Stimulated activated CD4-positive, alpha-beta T cell treated with anti-CD3 and anti-CD28 coated beads, Interleukin-4, amount 100 ng/mL, for 48 hours (primary cell): ENCODE results near the gene BTN3A1.

ENCODE experiments used
- DNase-seq, 2 donors: peaks; one replicate each; pipeline ENCODE4 v3.0.0-alpha.2; 2020; ENCODE audit warnings: low read depth in 2 of 2

Gene BTN3A1

DNA sequence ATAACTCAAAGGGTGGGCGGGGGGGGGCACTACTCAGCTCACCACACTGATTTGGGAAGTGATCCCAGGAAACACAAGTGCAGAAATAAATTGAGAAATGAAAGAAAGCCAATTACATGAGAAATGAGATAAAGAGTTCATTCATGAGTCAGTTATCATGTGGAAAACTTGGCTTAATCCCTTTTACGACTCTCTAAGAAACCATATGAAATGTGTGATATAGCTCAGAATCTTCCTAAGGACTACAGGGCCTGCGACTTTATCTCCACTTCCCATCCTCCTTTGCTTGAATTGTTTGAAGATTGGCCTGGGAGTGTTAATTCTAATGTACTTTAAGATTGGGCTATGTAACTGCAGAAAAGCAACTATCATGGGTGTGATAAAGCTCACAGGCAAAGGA, 22.8 kb upstream of the BTN3A1 start:
- no peak for DNase-seq

DNA sequence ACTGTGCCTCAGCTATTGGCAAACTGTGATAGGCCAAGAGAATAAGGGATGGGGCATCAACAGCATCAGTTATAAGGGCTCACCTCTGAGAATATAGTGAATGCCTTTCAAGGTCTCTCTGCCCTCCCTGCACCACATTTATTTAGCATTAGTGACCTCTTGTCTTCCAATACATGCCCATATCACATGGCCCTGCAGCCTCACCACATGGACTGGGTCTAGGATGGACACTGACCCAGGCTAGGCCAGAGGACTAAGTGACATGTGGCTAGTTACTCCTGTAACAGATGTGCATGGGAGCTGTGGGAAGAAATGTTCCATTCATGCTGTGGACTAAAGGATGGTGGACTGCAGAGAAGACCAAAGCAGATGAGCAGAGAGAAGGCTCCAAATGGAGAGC, 22.3 kb upstream of the BTN3A1 start:
- DNase-seq = no peak

DNA sequence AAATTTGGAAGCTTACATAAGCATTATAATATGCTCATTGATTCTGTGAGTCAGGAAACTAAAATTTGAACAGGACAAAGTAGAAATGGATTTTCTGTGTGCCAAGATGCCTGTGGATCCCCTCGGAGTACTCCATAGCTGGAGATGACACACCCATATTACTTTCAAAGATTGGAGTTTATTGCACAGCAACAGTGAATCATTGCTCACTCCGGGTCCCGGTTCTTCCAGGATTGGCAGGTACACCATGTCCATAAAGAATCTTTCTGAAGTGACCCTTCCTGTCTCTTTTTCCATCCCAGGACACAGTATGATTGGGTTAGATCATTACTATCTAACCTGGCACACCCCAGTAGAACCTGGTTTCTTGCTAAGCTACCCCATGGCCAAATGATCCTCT, 21.8 kb upstream of the BTN3A1 start:
- no peak for DNase-seq

DNA sequence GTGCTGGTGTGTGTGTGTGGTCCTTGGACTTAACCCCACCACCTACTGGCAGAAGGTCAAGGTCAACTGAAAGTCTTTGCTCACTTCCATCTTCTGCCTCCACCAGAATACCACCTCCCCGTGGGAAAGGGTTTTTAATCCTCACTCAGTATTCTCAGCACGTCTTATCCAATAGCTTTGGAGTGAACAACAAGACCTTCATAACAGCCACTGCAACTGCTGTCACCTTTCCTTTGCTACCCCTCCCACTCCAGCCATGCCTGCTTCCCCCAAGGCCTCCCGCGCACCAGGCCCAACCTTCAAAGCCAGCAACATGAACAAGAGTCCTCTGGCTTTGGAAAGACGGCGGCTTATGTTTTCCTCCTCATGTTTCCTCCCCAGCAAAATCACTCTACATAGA, 20.0 kb upstream of the BTN3A1 start:
- DNase-seq = no peak

DNA sequence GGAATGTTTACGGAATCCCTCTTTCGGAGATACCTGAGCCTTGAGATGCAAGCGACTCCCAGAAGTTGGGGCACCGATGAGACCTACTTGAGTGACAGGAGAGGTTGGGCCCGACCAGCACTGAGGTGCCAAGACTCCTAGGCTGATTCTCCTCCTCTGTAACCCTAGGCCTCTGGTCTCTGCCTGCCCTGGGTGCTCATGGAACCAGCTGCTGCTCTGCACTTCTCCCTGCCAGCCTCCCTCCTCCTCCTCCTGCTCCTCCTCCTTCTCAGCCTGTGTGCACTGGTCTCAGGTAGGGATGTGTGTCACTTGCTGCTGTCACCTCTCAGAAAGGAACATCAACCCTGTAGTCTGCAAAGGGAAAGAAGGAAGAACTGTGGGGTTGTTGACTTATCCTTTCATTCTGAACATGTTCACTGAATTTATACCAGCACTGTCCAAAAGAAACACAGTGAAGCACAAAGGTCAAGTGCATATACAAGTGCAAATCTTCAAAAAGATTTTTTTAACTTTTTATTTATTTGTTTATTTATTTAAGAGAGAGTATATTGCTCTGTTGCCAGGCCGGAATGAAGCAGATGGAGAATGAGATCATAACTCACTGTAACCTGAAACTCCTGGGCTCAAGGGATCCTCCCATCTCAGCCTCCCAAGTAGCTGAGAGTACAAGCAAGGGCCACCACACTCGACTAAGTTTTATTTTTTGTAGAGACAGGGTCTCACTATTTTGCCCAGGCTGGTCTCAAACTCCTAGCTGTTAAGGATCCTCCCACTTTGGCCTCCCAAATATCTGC, 18.3 kb upstream of the BTN3A1 start:
- no peak for DNase-seq

DNA sequence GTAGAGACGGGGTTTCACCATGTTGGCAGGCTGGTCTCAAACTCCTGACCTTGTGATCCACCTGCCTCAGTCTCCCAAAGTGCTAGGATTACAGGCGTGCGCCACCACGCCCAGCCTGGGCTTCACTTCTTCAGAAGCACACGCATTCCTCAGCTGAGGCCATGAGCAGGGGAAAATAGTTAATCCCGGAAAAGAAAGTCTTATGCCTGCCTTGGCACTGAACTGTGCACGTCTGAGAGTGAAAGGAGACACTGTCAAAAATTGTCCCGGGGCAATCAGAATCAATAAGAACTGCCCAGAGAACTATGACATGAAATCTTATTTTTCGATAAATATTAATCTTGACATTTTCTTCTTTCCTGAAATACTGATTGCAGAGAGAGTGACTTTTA, 16.3 kb upstream of the BTN3A1 start:
- DNase-seq = no peak

DNA sequence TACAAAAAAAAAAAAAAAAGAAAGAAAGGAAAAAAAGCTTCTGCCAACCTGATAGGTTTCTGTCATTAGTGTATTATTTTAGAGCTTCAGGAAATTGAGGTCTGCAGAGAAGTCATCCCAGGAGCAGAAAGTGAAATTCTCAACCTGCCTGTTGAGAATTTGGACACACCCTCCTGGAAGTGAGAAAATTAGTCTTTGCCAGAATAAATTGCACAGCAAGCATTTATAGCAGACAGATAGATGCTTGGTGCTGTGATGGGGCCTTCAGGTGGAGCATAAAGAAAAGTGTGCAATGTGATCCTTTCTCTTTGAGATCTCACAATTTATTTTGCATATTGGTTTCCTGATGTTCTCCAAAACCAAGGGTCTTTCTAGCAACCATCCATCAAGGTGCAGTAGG, 14.5 kb upstream of the BTN3A1 start:
- DNase-seq = no peak

DNA sequence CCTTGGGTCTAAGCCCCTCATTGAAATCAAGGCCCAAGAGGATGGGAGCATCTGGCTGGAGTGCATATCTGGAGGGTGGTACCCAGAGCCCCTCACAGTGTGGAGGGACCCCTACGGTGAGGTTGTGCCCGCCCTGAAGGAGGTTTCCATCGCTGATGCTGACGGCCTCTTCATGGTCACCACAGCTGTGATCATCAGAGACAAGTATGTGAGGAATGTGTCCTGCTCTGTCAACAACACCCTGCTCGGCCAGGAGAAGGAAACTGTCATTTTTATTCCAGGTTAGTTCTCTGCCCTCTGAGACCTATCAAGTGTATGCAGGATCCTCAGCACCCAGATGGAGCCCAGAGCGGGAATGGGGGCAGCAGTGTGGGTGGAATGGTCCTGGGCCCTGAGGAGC, 14.1 kb upstream of the BTN3A1 start:
- no peak for DNase-seq

DNA sequence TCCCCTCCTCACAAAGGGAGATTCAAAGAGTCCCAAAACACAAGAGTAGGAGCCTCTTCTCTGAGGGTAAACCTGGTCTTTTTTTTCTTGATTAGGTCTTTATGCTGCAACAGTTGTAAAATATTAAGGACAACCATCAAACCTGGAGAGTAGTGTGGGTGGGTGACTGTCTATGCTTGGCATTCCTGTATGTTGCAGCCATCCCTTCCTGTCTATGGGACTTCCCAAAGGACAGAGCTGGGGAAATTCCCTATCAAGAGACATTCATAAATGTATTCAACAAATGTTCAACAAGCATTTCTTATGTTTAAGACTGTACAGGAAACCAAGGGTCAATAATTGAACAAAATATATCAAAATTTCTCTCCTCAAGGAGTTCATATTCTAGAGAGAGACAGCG, 13.6 kb upstream of the BTN3A1 start:
- DNase-seq = no peak

DNA sequence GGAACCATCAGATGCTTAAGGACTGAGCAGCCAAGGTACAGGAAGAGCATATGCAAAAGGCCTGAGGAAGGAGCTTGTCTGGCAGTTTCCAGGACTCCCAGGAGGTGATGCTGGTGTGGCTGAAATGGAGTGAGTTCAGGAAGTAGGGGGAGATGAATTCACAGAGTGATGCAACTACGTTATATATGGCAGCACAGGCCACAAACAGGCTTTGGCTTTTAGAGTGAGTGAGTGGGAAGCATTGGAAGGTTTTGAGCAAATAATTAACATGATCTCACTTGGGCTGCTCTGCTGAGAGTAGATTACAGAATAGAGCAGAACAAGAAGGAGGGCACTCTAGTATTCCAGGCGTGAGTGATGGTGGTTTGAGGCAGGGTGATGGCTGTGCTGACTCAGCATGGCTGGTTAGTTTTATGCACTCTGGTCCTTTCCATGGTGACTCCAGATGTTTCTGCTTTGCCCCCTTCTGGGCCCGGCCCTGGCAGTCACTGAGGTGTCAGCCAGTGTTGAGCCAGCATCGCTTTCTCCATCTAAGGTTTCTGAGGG, 12.7 kb upstream of the BTN3A1 start:
- DNase-seq = no peak

DNA sequence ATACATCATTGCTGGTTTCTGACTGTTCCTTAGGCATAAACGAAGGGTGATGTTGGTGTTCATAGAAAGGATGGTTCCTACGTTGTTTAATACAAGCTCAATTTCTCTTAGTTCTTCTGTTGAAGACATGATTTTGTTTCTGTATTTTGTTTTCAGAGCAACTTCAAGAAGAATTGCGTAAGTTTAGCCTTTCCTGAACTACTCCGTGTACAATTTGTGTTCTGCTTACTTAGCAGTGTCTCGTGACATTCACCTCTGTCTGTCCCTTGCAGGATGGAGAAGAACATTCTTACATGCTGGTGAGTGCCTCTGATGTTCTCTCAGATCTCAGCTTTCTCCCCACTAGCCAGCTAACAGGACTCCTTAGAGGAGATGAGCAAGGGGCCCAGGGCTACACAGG, 11.5 kb upstream of the BTN3A1 start:
- DNase-seq = no peak

DNA sequence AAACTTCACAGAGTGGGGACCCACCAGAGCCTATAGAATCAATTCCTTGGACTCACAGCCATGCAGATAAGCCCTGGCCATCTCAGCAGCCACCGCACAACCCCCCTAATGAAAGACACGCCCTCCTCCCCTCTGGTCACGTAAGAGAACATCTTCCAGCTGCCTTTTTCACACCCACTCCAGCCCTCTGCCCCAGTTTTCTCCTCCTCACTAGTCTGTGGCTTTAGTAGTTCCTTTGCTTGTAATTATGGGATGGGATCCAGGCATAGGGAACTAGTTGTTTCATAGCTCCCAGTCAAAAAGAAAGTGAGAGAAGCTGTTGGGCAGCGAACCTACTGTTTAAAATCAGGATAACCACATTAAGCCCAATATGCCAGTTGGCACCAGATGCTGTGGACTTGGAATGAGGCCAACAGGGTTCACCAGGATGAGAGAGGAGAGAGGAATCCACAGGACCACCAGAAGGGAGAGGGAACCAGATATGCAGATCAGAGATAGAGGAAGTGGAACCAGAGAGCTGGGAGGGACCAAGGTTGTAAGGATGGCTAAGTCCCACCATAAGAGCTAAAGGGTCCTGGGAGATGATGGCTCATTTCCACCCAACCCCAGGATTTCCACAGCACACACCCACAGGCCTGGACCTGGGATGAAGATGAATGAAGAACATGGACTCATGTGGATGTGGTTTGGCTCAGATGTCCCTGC, 9.0 kb upstream of the BTN3A1 start:
- no peak for DNase-seq

DNA sequence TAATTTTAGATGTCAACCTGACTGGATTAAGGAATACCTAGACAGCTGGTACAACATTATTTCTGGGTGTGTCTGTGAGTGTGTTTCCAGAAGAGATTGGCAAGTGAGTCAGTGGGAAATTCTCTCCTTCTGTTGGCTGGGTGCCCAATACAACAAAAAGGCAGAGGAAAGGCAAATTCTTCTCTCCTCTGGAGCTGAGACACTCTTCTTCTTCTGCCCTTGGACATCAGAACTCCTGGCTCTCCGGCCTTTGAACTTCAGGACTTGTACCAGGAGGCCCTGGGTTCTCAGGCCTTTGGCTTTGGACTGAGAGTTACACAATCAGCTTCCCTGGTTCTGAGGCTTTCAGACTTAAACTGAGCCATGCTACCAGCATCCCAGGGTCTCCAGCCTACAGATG, 7.8 kb upstream of the BTN3A1 start:
- DNase-seq = no peak

DNA sequence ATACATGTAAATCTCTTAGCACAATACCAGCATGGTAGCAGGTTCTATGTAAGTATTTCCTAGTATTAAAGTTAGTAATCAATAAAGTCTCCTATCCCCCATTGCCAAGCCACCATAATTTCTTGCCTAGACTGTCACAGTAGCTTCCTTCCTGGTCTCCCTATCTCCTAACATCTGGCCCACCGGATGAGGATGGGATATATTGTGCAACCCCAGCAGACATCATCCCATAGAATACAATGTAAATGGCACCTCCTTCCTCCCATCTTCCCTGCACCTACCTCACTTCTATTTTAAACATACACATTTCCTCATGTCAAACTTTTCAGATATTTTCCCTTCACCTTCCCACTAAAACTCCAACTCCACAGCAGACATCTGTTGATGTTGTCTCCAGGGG, 3.5 kb upstream of the BTN3A1 start:
- no peak for DNase-seq

DNA sequence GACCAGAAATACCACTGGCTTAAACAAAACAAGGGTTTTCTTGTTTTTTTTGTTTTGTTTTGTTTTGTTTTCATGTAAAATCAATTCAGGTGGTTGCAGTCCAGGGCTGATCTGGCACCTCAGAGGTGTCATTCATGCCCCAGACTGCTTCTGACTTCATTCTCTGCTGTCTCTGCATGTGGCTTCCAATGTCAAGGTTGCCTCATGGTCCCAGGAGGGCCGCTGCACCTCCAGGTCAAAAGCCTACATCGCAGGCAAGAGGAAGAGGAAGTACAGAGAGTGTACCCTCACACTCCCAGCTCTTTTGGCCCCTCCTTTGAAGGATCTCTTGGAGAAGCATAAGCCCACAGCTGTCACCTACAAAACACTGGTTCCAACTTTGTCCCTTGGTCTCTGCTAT, 1.4 kb upstream of the BTN3A1 start:
- no peak for DNase-seq

DNA sequence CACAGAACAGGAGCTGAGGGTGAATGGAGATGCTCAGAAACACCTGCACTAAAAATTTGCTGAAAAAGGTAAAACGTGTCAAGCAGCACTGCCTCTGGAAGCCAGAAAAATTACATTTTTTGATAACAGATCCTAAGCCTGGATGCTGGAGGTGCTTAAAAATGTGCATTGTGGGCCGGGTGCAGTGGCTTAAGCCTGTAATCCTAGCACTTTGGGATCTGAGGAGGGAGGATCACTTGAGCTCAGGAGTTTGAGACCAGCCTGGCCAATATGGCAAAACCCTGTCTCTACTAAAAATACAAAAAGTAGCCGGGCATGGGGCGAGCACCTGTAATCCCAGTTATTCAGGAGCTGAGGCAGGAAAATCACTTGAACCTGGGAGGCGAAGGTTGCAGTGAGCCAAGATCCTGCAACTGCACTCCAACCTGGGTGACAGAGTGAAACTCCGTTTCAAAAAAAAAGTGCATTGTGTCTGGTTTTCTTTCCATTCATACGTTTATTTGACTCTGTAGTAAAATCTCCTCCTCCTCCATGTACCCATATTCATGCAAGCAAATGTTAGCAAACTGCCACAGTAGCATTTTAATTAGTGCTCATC, 587 bp upstream of the BTN3A1 start:
- no peak for DNase-seq

DNA sequence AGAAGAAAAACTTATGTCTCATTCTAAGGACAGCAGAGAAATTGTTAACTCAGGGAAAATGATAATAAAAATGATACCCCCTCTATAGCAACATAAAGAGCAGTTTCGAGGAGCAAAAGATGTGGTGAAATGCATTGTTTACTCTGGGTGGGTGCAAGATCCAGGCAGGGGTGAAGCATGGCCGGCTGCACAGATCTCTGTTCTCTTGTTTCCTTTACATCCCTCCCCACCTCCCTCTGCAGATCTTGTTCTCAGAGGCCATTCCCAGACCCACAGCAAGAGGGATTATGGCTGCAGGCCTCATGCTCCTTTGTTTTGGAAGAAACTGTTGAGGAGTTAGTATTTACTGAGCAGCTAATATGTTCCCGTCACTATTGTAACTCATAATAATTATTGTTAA, 1.8 kb downstream of the BTN3A1 start:
- no peak for DNase-seq

DNA sequence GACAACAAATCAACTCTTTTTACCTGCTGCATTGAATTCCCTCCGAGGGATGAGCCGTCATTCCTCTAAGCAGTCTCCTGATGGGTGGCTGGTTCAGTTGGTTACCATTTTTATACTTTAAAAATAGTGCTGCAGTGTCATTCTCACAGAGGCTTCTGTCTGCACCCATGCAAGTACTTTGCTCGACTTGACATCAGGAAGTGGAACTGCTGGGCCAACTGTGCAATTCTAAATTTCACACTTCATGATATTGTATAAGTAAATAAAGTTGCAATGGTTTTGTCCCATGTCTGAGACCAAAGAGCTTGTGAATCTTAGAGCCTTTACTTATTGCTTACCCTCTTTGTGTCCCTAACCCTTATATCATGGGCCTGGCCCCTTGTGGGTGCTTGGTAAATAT, 2.5 kb downstream of the BTN3A1 start:
- no peak for DNase-seq

DNA sequence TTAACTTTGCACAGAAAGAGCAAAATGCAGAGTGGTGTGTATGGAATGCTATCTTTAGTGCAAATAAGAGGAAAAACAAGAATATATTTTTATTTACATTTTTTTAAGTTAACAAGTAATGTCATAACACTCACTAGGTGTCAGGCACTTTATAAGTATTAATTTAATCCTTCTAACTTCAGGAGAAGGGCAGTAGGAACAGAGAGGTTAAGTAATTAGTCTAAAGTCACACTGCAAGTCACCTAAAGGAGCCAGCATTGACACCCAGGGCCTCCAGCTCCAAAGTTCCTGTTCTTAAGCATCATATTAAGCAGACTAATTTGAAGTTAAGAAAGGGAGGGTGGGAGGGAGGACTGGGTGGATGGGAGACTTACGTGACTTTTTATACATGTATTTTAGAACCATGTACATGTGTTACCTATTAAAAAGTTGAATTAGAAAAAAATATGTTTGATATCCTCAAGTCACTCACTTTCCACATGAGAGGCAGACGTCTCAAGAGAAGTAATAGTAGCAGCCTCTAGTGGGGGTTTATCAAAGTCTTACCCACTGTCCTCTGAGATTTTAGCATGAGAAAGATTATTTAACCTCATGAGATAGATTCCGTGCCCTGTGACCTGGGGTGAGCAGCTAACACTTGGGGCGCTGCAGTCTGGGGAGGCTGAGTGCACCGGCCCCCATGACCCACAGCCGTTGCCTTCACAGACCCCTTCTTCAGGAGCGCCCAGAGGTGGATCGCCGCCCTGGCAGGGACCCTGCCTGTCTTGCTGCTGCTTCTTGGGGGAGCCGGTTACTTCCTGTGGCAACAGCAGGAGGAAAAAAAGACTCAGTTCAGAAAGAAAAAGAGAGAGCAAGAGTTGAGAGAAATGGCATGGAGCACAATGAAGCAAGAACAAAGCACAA, 7.0 kb downstream of the BTN3A1 start:
- no peak for DNase-seq

DNA sequence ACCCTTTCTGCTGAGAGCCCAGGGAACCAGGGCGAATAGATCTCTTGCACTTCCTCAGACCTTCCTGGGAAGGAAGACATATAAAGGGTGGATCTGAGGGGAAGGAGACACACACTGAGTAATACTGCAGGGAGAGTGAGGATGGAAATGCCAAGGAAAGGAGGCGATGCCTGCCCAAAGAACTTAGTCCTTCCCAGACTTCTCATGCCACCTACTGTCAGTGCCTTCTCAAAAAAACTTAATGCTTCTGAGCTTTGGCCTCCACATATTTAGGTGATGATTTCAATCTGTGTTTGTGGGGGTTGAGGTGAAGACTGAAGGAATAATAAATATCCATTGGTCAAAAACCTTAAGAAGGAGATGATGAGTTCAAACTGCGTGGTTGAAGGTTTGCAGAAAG, 9.7 kb downstream of the BTN3A1 start:
- DNase-seq = no peak

DNA sequence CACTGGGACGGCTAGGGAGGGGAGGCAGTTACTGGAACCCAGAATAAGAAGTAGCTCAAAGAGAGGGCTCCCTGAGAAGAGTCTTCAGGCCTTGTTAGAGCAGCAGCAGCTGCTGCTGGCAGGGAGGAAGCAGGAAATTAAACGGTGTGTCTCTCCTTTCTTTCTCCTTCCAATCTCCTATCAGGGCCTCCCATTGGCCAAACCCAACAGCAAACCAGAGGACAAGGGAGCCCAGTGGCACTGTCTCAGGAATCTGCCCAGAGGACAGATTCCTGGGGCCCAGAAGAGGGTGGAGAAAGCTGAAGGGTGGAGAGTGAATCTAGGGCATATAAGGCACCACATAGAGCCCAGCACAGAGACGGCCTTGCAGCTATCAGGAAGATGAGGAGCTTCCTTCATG, 10.2 kb downstream of the BTN3A1 start:
- DNase-seq = no peak

DNA sequence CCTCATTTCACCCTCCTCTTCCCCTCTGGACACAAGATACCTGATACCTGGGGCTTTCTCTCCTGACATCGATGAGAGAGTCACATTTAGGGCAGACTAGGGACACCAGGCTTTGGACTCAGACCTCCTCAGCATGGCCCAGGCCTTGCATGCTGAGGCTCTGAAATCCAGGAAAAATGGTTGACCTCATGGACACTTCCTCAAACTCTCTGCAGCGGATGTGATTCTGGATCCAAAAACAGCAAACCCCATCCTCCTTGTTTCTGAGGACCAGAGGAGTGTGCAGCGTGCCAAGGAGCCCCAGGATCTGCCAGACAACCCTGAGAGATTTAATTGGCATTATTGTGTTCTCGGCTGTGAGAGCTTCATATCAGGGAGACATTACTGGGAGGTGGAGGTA, 10.9 kb downstream of the BTN3A1 start:
- DNase-seq = no peak
